ENCODE data around the gene LMO3. TPM values are rescaled to one million over a fixed set of nuclear protein-coding genes. Genes with fewer than 3 reads are reported as not detected.

LMO3 gene
- total RNA-seq, 1 experiment from 2014 or later: 0.34 TPM

DNA sequence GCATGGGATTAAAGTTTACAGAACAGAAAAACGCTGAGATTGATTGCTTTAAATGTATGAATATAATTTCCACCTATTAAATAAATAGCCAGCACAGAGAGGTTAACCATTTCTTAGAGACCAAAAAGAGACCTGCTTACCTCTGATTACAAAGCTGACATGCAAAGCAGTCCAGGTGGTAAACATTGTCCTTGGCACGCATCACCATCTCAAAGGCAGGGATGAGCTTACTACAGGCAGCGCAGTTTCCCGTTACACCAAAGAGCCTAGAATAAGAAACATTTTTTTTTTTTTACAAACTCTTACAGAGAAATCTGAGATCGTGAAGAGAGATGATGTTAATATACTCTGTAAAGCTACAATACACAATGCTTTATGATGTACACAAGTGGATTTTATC, 45.7 kb downstream of the LMO3 start:
- no peak for ATAC-seq
- BruUV-seq (replicated peaks): no TSS peak
- RAD21 ChIA-PET (ENCODE audit: low non-redundant PET in 1 of 2, low total read pairs in 2 of 2, uncharacterized antibody in 2 of 2, unreplicated experiment in 2 of 2): no interaction called here

More for the DNA sequence above, 45.7 kb downstream of the LMO3 start:
- Histone ChIP-seq H3K4me2 (ENCODE audit: low read length) (no peak overlapping the region), H2AFZ (ENCODE audit: low read depth, low read length, poor library complexity, severe bottlenecking) (no peak overlapping the region), H3K9me3 (ENCODE audit: control insufficient read depth in 1 of 2, insufficient read depth in 1 of 2, low read depth in 1 of 2, low read length in 2 of 2) (no peaks in the 10 kb centered on the region), H3K36me3 (ENCODE audit: control insufficient read depth in 1 of 2, insufficient read depth in 2 of 2, low read length in 2 of 2) (no peaks in the 10 kb centered on the region), H3K27me3 (ENCODE audit: insufficient read depth, low read length) (no peaks in the 10 kb centered on the region), H4K20me1 (ENCODE audit: insufficient read depth) (no peaks in the 10 kb centered on the region), H3K79me2 (ENCODE audit: insufficient read depth, low read length) (no peaks in the 10 kb centered on the region), H3K27ac (ENCODE audit: low read depth, low read length) (no peak overlapping the region), H3K9me2 (ENCODE audit: insufficient read depth) (no peaks in the 10 kb centered on the region), H3K4me1 (ENCODE audit: control insufficient read depth in 1 of 2, insufficient read depth in 2 of 2, low read length in 2 of 2) (no peaks in the 10 kb centered on the region), H3K9ac (ENCODE audit: low read length) (no peak overlapping the region), H3K4me3 (replicated peaks in 1 of 2; ENCODE audit: low read depth in 1 of 2, low read length in 2 of 2) (no peak overlapping the region)
- ChIA-PET POLR2A (no interaction called here), CTCF (no interaction called here)
- intact Hi-C loops (cut with micrococcal nuclease): no loop called here
- TF ChIP-seq SIN3A (IDR thresholded peaks at IDR 0.05; ENCODE audit: low read depth) (no peak), CTCF (IDR thresholded peaks at IDR 0.05 in 2 of 3, conservative IDR thresholded peaks at IDR 0.05 in 1 of 3; ENCODE audit: borderline replicate concordance in 1 of 3, insufficient read depth in 1 of 3, low read depth in 2 of 3, low read length in 2 of 3) (no peak), EGR1 (IDR thresholded peaks at IDR 0.05; ENCODE audit: low read depth) (no peak), ATF3 (IDR thresholded peaks at IDR 0.05) (no peak), ZNF274 (IDR thresholded peaks at IDR 0.05; ENCODE audit: low read depth, low read length) (no peak), RAD21 (IDR thresholded peaks at IDR 0.05; ENCODE audit: low read depth) (no peak), ELF1 (IDR thresholded peaks at IDR 0.05; ENCODE audit: borderline replicate concordance, low read depth) (no peak), EZH2 (IDR thresholded peaks at IDR 0.05) (no peak), TCF7L2 (IDR thresholded peaks at IDR 0.05; ENCODE audit: borderline replicate concordance, extremely low read depth, insufficient read depth, insufficient read length) (no peak), POLR2AphosphoS5 (IDR thresholded peaks at IDR 0.05; ENCODE audit: low read depth, low read length) (no peak), ZBTB33 (IDR thresholded peaks at IDR 0.05; ENCODE audit: extremely low read depth, insufficient replicate concordance, low read length) (no peak), EZH2phosphoT487 (IDR thresholded peaks at IDR 0.05; ENCODE audit: borderline replicate concordance) (no peak)
- TF ChIP-seq, protein P1, sequence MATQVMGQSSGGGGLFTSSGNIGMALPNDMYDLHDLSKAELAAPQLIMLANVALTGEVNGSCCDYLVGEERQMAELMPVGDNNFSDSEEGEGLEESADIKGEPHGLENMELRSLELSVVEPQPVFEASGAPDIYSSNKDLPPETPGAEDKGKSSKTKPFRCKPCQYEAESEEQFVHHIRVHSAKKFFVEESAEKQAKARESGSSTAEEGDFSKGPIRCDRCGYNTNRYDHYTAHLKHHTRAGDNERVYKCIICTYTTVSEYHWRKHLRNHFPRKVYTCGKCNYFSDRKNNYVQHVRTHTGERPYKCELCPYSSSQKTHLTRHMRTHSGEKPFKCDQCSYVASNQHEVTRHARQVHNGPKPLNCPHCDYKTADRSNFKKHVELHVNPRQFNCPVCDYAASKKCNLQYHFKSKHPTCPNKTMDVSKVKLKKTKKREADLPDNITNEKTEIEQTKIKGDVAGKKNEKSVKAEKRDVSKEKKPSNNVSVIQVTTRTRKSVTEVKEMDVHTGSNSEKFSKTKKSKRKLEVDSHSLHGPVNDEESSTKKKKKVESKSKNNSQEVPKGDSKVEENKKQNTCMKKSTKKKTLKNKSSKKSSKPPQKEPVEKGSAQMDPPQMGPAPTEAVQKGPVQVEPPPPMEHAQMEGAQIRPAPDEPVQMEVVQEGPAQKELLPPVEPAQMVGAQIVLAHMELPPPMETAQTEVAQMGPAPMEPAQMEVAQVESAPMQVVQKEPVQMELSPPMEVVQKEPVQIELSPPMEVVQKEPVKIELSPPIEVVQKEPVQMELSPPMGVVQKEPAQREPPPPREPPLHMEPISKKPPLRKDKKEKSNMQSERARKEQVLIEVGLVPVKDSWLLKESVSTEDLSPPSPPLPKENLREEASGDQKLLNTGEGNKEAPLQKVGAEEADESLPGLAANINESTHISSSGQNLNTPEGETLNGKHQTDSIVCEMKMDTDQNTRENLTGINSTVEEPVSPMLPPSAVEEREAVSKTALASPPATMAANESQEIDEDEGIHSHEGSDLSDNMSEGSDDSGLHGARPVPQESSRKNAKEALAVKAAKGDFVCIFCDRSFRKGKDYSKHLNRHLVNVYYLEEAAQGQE (IDR thresholded peaks at IDR 0.05; ENCODE audit: low read depth): no peak
- no peak for DNase-seq (ENCODE audit: low read depth, low spot score)
